Fibroblast of the aortic adventitia (primary cell): ENCODE measurements around the gene PCBP3. TPM values are rescaled to one million over a fixed set of nuclear protein-coding genes. Genes with fewer than 3 reads are reported as not detected.
A peak's percentile ranks its signal among the peaks of the same experiment; 100 is the strongest.

Experiments used
- DNase-seq: peaks from one replicate; pipeline ENCODE4 v3.0.0-alpha.2; 2010; ENCODE audit warnings: low read depth
- H3K4me3 ChIP-seq: 2 replicates; pipeline ENCODE4 v1.5.1; 2011; ENCODE audit warnings: low read depth, mild to moderate bottlenecking, control low read depth, low read length, moderate library complexity
- total RNA-seq: library from RNA; depleted of rRNA; stranded (reverse); fragments of >200 nt; gene quantifications from 2 replicates; pipeline ENCODE4 v1.2.3, GENCODE V29; 2012; ENCODE audit warnings: low replicate concordance
- TF ChIP-seq, protein P1 (sequence below): IDR thresholded peaks from 2 replicates; pipeline ENCODE4 v1.5.1; 2011; ENCODE audit warnings: mild to moderate bottlenecking, low read length, control low read depth, inconsistent platforms; ENCODE audit not compliant: insufficient read depth

The PCBP3 gene
- total RNA-seq, 1 donor, result 1.2 TPM

DNA sequence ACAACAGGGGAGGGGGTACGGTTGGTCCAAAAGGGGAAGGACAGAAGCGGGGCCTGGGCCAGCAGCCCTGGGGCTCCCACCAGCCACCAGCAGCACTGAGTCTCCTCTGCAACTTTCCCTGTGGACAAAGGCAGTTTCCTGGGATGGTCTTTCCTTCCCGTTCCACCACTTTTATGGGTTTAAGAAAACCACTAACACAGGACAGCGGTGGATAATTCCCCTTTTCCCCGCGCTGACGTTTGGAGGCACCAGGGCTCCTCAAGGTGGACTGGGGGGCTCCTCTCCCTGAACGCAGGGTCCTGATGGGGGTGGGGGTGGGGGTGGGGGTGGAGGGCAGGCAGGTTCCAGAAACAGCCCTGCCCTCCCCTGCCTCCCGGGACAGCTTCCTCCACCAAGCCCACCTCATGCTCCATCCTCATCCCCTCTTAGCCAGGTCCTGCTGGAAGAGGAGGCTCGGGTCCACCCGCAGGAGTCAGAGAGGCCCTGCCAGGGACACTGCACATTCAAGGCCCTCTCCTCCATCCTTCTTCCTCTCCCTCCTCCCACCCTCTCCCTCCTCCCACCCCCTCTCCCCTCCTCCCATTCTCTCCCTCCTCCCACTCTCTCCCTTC is 333.3 kb downstream of the PCBP3 start:
- no peak for DNase-seq
- TF ChIP-seq, protein P1, sequence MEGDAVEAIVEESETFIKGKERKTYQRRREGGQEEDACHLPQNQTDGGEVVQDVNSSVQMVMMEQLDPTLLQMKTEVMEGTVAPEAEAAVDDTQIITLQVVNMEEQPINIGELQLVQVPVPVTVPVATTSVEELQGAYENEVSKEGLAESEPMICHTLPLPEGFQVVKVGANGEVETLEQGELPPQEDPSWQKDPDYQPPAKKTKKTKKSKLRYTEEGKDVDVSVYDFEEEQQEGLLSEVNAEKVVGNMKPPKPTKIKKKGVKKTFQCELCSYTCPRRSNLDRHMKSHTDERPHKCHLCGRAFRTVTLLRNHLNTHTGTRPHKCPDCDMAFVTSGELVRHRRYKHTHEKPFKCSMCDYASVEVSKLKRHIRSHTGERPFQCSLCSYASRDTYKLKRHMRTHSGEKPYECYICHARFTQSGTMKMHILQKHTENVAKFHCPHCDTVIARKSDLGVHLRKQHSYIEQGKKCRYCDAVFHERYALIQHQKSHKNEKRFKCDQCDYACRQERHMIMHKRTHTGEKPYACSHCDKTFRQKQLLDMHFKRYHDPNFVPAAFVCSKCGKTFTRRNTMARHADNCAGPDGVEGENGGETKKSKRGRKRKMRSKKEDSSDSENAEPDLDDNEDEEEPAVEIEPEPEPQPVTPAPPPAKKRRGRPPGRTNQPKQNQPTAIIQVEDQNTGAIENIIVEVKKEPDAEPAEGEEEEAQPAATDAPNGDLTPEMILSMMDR, result no peak
- no peak overlapping the region for H3K4me3 ChIP-seq

DNA sequence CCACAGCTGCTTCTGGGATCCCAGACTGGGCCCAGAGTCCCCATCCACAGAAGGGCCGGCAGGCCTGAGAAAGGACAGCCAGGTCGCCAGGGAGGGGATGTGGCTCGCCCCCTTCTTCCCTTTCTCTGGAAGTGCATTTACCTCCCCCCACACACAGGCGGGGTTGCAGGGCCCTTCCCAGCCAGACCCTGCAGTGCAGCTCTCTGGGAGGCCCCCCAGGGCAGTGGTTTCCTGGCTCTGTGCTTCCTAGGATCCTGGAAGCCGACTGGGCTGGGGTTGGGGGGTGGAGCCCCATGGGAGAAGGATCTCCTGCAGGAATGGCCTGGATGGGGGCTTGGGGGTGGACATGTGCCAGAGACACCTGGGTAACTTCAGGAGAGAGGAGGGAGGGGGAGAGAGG is 333.9 kb downstream of the PCBP3 start:
- TF ChIP-seq, protein P1, result no peak
- H3K4me3 ChIP-seq, result no peak overlapping the region
- no peak for DNase-seq

DNA sequence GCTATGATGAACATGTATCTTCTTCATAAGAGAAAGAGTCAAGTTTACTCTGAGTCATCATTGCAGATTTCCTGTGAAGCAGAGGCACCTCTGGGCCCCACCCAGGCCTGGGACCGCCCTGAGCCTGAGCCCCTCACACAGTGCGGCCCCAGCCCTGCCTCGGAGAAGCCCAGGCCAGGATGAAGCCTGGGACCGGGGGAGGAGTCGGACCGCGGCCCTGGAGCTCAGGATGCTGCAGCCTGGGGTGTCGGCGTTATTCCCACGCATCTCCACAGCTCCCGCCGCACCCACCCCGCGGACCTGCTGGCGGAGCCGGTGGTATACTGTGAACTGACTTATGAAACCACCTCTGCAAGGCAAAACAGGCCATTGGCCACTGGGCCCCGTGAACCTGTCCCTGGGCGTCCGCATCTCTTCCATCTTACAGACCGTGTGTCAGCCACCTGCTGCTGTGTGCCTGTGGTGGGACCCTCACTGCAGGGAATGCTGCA is 335.7 kb downstream of the PCBP3 start:
- H3K4me3 ChIP-seq, result no peak overlapping the region
- TF ChIP-seq, protein P1, result no peak
- no peak for DNase-seq

DNA sequence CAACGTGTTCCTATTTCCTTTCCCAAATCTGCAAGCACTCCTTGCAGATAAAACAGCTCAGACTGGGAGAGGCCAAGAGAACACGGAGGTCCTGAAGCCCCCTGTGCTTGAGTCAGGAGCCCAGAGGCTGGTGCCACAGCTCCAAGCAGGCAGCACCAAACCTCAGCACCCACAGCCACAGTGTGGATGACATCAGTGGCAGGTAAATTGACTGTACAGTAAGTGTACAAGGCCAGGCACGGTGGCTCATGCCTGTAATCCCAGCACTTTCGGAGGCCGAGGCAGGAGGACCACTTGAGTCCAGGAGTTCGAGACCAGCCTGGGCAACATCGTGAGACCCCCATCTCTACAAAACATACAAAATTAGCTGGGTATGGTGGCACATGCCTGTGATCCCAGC is 336.1 kb downstream of the PCBP3 start:
- DNase-seq, result no peak
- TF ChIP-seq, protein P1, result no peak
- no peak overlapping the region for H3K4me3 ChIP-seq

DNA sequence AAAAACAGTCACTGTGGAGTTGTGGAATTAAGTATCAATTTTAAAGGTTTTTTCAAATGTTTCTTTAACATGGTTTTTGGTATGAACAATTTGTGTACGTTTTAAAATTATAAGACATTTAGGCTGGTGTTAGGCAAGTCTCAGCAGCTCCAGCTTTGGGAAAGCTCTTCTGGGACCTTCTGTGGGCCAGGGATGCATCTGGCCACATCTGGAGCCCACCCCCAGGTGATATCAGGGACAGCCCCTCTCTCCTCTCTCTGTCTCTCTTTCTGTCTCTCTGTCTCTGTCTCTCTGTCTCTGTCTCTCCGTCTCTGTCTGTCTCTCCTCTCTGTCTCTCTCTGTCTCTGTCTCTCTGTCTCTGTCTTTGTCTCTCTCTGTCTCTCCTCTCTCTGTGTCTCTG is 336.7 kb downstream of the PCBP3 start:
- no peak overlapping the region for H3K4me3 ChIP-seq
- TF ChIP-seq, protein P1, result no peak
- no peak for DNase-seq

DNA sequence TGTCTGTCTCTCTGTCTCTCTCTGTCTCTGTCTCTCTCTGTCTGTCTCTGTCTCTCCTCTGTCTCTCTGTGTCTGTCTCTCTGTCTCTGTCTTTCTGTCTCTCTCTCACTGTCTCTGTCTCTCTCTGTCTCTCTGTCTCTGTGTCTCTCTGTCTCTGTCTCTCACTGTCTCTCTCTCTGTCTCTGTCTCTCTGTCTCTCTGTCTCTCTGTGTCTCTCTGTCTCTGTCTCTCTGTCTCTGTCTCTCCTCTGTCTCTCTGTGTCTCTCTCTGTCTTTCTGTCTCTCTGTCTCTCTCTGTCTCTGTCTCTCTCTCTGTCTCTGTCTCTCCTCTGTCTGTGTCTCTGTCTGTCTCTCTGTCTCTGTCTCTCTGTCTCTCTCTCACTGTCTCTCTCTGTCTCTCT is 337.2 kb downstream of the PCBP3 start:
- no peak for DNase-seq
- TF ChIP-seq, protein P1, result no peak
- H3K4me3 ChIP-seq, result peak overlapping the region; percentile 60
